Thoracic aorta (tissue), 2 donors: ENCODE results near the gene CCNQ. TPM values are rescaled to one million over a fixed set of nuclear protein-coding genes. Genes with fewer than 3 reads are reported as not detected.

ENCODE experiments used
- ATAC-seq: fragments of 150-250 bp; one replicate; pipeline ENCODE4 v1.8.0; 2017; ENCODE audit warnings: low read depth; ENCODE audit not compliant: insufficient number of reproducible peaks, low FRiP score
- DNase-seq: peaks from one replicate; pipeline ENCODE4 v3.0.0-alpha.2; 2020; ENCODE audit warnings: low spot score
- H3K27ac ChIP-seq, 2 donors: fragments of 200-600 bp; sonication (generic); 1 replicate in 1 of 2; 2 replicates in 1 of 2; pipeline ENCODE4 v1.5.1; 2016; ENCODE audit warnings: mild to moderate bottlenecking in 2 of 2, moderate library complexity in 2 of 2
- H3K27me3 ChIP-seq: fragments of 200-600 bp; sonication (generic); replicated peaks from 2 replicates; pipeline ENCODE4 v1.6.0; 2016; ENCODE audit warnings: mild to moderate bottlenecking; ENCODE audit not compliant: insufficient read depth
- H3K36me3 ChIP-seq: fragments of 200-600 bp; sonication (generic); one replicate; pipeline ENCODE4 v1.5.1; 2016
- H3K4me1 ChIP-seq, 2 donors: fragments of 200-600 bp; sonication (generic); 1 replicate in 1 of 2; 2 replicates in 1 of 2; pipeline versions ENCODE4 v1.5.1 to v1.6.0; 2016; ENCODE audit warnings: low read depth in 2 of 2, mild to moderate bottlenecking in 1 of 2; ENCODE audit not compliant: control insufficient read depth in 1 of 2
- H3K4me3 ChIP-seq: fragments of 200-600 bp; sonication (generic); 2 replicates; pipeline ENCODE4 v1.5.1; 2016; ENCODE audit warnings: mild to moderate bottlenecking
- H3K9me3 ChIP-seq: fragments of 200-600 bp; sonication (generic); 2 replicates; pipeline ENCODE4 v1.5.1; 2016
- CTCF ChIP-seq: fragments of 200-600 bp; sonication (generic); IDR thresholded peaks from one replicate; pipeline ENCODE4 v1.5.1; 2019; ENCODE audit warnings: antibody characterized with exemption
- total RNA-seq, 2 donors: library from RNA; depleted of rRNA; stranded (reverse); fragments of >200 nt; gene quantifications; one replicate each; pipeline versions ENCODE4 v1.1.0 to v1.2.3, GENCODE V29; 2016

Gene CCNQ
- total RNA-seq, 2 donors from 2014 or later: 27.2 to 36.3 TPM

DNA sequence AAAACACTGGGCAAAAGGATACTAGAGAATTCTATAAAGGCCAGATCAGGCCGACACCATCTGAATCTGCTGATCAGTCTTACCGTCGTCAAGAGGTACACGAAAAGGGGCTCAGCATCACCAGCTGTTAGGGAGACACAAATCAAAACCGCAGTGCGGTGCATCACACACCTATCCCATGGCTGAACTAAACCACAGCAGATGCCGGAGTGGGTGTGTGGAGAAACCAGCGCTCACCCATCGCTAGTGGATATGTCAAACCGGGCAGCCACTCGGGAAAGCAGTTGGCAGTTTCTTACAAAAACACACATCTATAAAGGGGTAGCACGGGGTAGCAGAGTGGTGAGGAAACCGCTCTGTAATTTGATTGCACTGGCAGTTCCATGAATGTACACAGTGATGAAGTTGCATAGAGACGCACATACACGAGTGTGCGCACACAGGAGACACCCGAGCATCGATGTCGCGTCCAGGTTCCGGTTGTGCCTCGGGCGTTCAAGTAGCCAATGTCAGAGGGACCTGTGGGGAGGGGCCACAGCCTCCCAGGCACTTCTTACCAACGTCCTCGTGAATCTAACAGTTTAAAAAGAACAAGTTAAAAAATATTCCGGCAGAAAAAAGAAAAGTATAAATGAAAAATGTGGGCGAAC is 23.1 kb upstream of the CCNQ start:
- Histone ChIP-seq H3K36me3 (no peaks in the 10 kb centered on the region), H3K27me3 (no peaks in the 10 kb centered on the region), H3K27ac (no peak overlapping the region), H3K9me3 (no peaks in the 10 kb centered on the region), H3K4me3 (no peak overlapping the region), H3K4me1 (no peaks in the 10 kb centered on the region)
- DNase-seq (no peak), ATAC-seq (no peak)
- TF ChIP-seq CTCF: no peak

GRCh38 chrX:153620576-153620975 is 21.6 kb upstream of the CCNQ start:
- Histone ChIP-seq H3K9me3 (no peaks in the 10 kb centered on the region), H3K4me1 (no peaks in the 10 kb centered on the region), H3K27ac (no peak overlapping the region), H3K36me3 (no peaks in the 10 kb centered on the region), H3K4me3 (no peak overlapping the region), H3K27me3 (no peaks in the 10 kb centered on the region)
- DNase-seq (no peak), ATAC-seq (no peak)
- TF ChIP-seq CTCF: no peak

GRCh38 chrX:153614818-153615217 is 15.9 kb upstream of the CCNQ start:
- H3K9me3 ChIP-seq: no peaks in the 10 kb centered on the region
- no peak for DNase-seq
- TF ChIP-seq CTCF: no peak
- no peak for ATAC-seq
- peaks cover 0 to 7% of the 10 kb centered on the region in 2 donors for H3K4me1 ChIP-seq
- no peaks in the 10 kb centered on the region for H3K36me3 ChIP-seq
- H3K27me3 ChIP-seq: no peaks in the 10 kb centered on the region
- no peak overlapping the region for H3K4me3 ChIP-seq
- no peak overlapping the region for H3K27ac ChIP-seq

DNA sequence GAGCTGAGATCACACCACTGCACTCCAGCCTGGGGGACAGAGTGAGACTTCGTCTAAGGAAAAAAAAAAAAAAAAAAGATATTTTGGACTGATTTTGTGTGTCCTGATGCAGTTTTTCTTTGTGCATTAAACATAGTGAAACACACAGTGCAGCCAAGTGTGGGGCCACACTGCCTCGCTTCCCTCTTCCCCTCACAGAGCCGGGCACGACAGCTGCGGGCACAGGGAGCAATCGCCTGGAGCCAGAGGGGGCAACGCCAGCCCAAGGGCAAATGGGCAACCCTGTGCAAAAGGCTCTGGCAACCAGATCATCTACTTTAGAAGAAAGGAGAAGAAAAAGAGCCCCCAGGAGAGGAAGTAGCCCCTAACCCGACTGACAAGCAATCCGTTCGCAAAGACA is 13.5 kb upstream of the CCNQ start:
- H3K27me3 ChIP-seq: no peaks in the 10 kb centered on the region
- H3K4me3 ChIP-seq: no peak overlapping the region
- DNase-seq (no peak), ATAC-seq (no peak)
- H3K36me3 ChIP-seq: no peaks in the 10 kb centered on the region
- H3K9me3 ChIP-seq: no peaks in the 10 kb centered on the region
- no peak overlapping the region for H3K27ac ChIP-seq
- peaks cover 0 to 7% of the 10 kb centered on the region in 2 donors for H3K4me1 ChIP-seq
- TF ChIP-seq CTCF: no peak

DNA sequence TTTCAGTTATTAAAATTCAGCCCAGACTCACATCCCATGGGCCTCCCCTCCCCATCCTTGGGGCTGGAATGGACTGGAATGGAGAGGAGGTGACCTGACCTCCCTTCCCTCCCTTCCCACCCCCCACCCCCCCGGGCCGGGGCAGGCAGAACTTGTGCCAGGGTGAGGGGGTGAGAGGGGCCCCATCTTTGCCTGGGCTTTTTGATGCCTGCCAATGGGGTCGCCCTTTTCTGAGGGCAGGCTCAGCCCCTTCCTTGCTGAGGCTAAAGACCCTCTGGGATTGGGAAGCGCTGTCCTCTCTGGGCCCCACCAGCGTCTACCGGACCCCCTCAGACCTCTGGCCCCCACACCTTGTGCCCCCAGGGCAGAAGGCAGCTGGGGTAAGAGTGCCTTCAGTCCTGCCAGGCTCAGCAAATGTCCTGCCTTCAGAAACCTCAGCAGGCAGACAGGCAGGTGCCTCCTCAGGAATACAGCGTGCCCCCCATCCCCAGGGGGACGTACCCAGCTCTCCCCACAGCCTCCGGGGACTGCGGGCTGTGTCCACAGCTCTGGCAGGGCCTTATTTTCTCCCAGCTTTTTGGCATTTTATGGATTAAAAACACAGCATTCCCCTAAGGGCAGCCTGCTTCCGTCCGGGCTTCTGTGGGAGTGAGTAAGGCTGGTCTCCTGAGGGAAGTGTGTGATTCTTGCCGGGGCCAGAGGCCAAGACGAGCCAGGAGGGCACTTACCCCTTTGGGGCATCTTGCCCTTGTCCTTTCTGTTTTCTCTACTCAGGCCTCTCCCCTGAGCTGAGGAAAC is 12.6 kb upstream of the CCNQ start:
- no peak for ATAC-seq
- no peaks in the 10 kb centered on the region for H3K9me3 ChIP-seq
- DNase-seq: no peak
- no peak overlapping the region for H3K27ac ChIP-seq
- H3K4me3 ChIP-seq: no peak overlapping the region
- no peaks in the 10 kb centered on the region for H3K36me3 ChIP-seq
- no peak for TF ChIP-seq CTCF
- no peaks in the 10 kb centered on the region for H3K27me3 ChIP-seq
- peaks cover 0 to 7% of the 10 kb centered on the region in 2 donors for H3K4me1 ChIP-seq
